HG02884 (cell line): ENCODE data around the gene MAP2K7.
"Not testable (repeated sequence)": the region's sequence is repeated elsewhere in the genome, so short reads cannot be mapped to it uniquely, and the experiment has no call there.

Experiments used
- ATAC-seq: cut with Tn5 transposase; IDR thresholded peaks from one replicate; pipeline ENCODE4 v1.9.1; 2021; ENCODE audit warnings: mild to moderate bottlenecking, moderate library complexity; ENCODE audit not compliant: unreplicated experiment

Gene MAP2K7

GRCh38 chr19:7928741-7929701, 25.3 kb downstream of the MAP2K7 start:
- ATAC-seq: no peak

- ATAC-seq: not testable (repeated sequence)
These were observed 26.4 kb downstream of the MAP2K7 start for GRCh38 chr19:7930030-7930429.

- no peak for ATAC-seq
These were observed 27.1 kb downstream of the MAP2K7 start for GRCh38 chr19:7930765-7931164.

GRCh38 chr19:7931221-7932061, 27.8 kb downstream of the MAP2K7 start:
- no peak for ATAC-seq

- no peak for ATAC-seq
These were observed 28.7 kb downstream of the MAP2K7 start for GRCh38 chr19:7932276-7932929.

GRCh38 chr19:7932930-7933300, 29.2 kb downstream of the MAP2K7 start:
- ATAC-seq: no peak

- ATAC-seq: no peak
These were observed 29.7 kb downstream of the MAP2K7 start for GRCh38 chr19:7933411-7933810.

GRCh38 chr19:7933828-7934725, 30.4 kb downstream of the MAP2K7 start:
- ATAC-seq: no peak

- no peak for ATAC-seq
These were observed 31.1 kb downstream of the MAP2K7 start for GRCh38 chr19:7934766-7935165.

GRCh38 chr19:7940841-7941240, 37.2 kb downstream of the MAP2K7 start:
- no peak for ATAC-seq

GRCh38 chr19:7941895-7942596, 38.4 kb downstream of the MAP2K7 start:
- no peak for ATAC-seq

GRCh38 chr19:7942981-7943443, 39.3 kb downstream of the MAP2K7 start:
- no peak for ATAC-seq

- ATAC-seq: peak; percentile 95
These were observed 39.9 kb downstream of the MAP2K7 start, which contains the start of gene TIMM44 for GRCh38 chr19:7943444-7944176. TSS of gene TIMM44 (minus strand) at chr19:7943666. CDS start at chr19:7943651, 15 bp downstream.

GRCh38 chr19:7944177-7944761, 40.6 kb downstream of the MAP2K7 start:
- ATAC-seq: peak; percentile 31

- ATAC-seq: no peak
These were observed 44.3 kb downstream of the MAP2K7 start for GRCh38 chr19:7947939-7948338.

- ATAC-seq: no peak
These were observed 49.4 kb downstream of the MAP2K7 start for GRCh38 chr19:7953060-7953459.

- no peak for ATAC-seq
These were observed 49.9 kb downstream of the MAP2K7 start for GRCh38 chr19:7953576-7953975.

- ATAC-seq: no peak
These were observed 52.0 kb downstream of the MAP2K7 start for GRCh38 chr19:7955696-7956095.
